Lung microvascular endothelial cell (primary cell): ENCODE data around the gene RHEB. TPM values are rescaled to one million over a fixed set of nuclear protein-coding genes. Genes with fewer than 3 reads are reported as not detected.

Experiments
- DNase-seq, 2 donors: peaks; one replicate each; pipeline versions ENCODE4 v3.0.0 to v3.0.0-alpha.2; 2010; ENCODE audit warnings: low read depth in 2 of 2
- total RNA-seq: library from RNA; depleted of rRNA; stranded (reverse); fragments of >200 nt; gene quantifications from 2 replicates; pipeline ENCODE4 v1.2.1, GENCODE V29; 2014

RHEB gene
- total RNA-seq, 1 donor from 2014 or later: 50.0 TPM

DNA sequence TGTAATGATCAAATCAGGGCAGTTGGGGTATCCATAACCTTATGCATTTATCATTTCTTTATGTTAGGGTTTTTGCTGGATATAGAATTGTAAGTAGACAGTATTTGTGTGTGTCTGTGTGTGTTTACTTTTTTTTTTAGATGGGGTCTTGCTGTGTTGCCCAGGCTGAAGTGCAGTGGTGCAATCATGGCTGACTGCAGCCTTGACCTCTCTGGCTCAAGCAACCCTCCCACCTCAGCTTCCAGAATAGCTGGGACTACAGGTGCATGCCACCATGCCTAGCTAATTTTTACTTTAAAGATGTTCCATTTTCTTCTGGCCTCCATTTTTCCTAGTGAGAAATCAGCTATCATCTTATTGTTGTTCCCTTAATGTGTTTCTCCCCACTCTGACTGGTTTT is 10.1 kb upstream of the RHEB start:
- DNase-seq: no peak

DNA sequence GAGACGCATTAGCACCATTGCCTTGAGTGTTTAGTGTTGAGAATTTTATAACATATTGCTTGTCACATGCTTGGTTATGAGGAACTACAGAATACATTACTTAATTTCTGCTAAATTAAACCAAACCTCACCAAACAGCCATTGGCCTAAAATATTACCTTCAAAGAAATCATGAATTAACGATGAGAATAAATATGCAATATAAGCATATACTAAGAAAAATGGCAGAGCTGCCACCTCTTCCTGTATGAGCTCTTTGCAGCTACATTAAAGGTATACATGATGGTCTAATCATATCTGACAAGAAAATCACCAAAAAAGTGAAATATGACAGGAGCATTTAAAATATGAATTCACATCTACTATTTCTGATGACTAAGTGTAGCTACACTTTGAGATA is 5.2 kb upstream of the RHEB start:
- no peak for DNase-seq

DNA sequence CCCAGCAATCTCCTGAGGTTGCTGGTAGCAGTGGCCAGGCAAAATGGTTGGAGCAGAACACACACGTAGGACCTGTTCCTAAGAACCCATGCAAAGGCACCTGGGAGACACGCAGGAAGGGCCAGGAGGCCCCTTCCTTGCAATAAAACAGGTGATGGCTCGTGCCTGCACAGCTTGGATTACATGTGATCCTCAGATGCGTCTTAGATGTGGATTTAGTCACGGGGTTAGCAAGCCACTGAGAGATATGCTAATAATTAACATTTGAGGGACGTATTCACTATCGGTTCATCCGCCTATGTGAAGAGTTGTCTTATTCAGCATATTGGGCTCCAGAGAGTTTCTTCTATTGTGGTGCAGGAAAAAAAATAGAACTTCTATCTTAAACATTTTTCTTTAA is 4.6 kb upstream of the RHEB start:
- no peak for DNase-seq

DNA sequence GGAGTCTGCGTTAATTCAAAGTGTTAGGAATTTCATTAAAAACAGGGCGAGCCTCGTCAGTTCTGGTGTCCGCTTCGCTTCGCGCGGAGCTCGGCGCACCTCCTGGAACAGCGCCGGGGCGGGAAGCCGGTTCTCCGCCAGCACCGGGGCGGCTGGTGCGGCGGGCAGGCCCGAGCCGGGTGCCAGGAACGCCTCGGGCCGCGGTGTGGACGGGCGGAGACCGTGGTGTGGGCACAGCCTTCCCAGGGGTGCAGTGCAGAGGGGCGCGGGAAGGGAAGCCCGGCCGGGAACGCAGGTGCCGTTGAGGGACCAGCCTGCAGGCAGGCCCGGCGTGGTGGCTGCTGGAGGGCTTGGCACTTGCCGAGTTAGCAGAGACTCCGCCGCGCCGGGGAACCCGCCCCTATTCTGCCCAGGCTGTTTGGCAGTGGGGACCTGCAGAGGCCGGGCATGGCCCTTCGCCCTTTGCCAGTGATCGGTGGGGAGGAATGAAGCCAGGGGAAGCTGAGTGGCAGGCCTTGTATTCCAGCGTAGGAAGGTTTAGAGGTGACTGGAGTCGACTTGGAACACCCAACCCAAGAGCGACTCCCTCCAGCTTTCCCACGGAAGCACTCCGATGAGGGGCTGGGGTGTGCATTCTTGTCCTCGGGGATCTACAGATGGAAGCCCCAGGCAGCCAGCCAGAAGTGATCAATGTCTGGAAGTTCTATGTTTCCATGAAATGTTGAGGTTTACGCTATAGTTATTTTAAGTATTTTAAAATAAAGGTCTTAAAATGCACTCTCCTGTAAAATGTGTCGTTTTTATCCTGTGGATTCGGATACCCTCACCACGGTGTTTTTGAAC is 945 bp upstream of the RHEB start:
- peak in 1 of 2 donors; percentile 37 for DNase-seq

DNA sequence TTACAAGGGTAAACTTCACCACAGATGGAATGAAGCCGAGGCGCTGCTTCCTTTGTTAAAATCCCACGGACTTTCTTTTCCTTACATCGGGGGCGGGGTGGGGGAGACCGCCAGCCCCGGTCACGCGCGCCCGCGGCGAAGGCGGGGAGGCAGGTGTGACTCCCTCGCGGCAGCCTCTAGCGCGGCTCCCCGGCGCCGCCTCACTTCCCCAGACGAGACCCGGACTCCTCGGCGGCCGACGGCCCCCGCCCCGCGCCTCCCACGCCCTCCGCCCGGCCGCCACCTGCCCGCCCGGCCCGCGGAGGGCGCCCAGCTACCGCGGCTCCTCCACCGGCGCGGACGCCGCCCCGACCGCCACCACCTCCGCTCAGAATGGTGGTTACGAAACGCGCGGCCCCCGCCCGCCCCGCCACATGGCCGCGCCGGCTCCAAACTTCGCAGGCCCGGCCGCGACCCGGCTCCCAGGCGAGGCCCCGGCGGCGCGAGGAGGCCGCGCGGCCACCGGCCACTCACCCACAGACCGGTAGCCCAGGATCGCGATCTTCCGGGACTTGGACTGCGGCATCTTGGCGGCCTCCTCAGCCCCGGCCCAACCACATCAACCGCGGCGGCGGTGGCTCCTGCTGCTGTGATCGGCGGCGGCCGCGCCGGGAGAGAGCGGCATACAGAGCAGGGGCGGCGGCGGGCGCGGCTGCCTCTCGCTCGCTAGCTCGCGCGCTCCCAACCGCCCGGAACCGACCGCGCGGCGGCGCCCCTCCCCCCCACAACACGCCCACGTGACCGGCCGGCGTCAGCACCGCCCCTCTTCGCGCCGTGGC is 539 bp downstream of the RHEB start:
- peak; percentile 36 to 51 for DNase-seq

DNA sequence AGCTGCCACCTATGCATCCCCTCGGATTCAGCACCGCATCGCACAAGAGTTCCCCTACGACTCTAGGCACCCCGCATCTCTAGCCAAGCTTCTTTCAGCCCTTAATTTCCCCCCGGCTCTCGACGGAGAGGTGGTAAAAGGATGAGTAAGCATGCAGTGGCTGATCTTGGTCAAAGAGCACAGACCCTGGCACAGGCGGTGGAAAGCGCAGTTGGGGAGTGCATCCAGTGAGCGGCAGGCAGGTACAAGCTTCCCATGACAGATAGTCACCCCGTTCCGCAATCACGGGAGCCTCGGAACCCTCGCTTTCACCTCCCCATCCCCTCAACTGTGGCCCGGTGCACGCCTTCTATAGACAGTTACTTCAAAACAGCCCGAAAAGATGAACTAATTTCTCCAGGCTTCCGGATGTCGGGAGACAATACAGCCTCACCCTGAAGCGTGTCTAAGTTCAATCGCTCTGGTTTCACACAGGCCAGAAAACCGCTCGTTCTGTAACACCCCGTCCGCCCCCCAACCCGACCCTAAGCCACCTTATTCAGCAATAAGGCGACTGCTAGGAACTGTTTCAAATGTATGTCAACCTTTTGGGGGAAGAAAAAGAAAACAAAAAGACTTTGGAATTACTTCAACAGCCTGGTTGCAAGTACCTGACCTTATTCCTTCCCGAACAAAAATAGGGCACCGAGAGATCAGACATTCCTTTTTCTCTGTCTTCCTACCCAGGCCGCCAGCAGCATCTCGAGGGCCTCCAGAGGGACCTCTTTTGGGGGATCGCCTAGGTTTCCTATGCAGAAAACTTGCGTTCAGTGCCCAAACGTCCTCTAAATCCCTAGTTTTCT is 1.4 kb downstream of the RHEB start:
- peak; percentile 55 to 90 for DNase-seq

DNA sequence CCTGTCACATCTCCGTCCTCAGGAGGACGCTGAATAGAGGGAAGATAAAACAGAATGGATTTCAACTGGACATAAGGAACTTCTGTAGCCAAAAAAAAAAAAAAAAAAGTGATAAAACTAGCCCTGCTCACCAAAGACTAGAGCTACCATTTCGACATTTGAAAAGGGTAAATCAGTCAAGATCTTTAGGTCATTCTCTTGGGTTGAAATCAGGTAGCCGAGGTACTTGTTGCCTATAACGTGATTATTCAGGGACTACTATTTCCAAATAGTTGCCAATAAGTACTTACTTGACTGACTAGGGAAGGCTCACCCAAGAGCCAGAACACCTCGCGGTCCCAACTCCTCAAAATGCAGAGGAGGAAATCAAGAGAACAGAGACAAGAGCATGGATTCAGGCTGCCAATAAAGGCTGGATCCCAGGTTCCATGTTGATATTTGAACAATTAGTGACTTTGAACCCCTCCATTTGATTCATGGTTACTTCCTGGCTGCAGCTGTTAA is 2.0 kb downstream of the RHEB start:
- no peak for DNase-seq

DNA sequence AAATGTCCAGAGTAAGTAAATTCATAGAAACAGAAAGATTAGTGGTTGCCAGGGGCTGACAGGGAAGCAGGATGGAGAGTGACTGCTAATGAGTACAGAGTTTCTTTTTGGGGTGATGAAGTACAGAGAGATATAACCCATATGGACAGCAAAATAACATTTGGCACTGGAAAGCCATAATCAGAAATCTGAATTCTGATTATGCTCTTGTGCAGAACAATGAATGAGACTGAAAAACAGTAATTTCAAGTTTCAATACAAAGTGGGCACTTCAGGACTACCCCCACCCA is 4.5 kb downstream of the RHEB start:
- no peak for DNase-seq

DNA sequence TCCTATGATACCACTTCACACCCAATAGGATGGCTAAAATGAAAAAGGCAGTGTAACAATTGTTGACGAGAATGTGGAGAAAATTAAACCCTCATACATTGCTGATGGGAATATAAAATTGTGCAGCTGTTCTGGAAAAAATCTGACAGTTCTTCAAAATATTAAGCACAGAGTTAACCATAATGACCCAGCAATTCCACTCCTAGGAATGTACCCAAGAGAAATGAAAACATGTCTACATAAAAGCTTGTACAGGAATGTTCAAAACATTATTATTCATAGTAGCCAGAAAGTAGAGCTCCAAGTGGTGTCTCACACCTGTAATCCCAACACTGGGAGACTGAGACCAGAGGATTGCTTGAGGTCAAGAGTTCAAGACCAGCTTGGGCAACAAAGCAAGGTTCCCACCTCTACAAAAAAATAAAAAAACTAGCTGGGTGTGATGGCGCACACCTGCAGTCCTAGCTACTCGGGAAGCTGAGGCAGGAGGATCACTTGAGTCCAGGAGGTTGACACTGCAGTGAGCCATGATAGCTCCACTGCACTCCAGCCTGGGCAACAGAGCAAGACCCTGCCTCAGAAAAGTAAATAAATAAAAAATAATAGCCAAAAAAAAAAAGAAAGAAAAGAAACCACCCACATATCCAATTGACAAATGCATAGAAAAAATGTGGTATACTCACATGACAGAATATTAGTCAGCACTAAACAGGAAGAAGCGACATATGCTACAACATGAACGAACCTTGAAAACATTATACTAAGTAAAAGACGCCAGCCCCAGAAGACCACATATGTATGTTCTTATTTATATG is 5.0 kb downstream of the RHEB start:
- peak in 1 of 2 donors; percentile 28 for DNase-seq

DNA sequence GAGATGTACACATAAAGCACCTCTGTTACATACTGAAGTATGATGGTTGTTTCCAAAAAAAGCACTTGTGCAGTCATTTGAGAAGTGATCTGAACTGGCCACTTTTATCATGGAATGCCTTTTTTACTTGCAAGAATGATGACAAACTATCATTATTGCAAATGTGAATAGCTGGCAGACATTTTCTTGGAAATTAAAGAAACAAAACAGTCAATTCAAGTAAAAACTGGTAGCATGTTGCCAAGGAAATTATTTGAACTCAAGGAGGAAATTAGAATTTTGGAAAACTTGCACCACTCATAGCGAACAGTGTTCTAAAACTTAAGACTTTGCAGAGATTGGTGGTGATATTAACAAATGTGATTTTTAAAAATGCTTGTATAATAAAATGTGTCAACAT is 6.6 kb downstream of the RHEB start:
- no peak for DNase-seq

DNA sequence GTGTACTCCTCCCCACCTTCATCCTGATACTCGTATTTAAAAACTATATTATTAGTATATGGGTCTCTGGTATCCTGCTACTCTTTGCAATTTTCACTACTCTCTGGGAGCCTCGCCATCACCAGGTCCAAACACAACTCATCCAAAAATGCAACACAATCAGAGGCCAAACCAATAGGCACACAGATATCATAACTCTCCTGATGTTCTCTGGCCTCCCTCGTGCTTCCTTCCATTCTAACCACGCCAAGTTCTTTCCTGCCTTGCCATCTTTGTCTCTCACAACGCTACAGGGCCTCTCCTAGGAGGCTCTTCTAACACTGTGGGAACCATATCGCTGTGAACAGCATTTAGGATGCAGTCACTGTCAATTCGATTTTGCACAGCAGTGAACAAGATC is 7.3 kb downstream of the RHEB start:
- DNase-seq: peak in 1 of 2 donors; percentile 62

DNA sequence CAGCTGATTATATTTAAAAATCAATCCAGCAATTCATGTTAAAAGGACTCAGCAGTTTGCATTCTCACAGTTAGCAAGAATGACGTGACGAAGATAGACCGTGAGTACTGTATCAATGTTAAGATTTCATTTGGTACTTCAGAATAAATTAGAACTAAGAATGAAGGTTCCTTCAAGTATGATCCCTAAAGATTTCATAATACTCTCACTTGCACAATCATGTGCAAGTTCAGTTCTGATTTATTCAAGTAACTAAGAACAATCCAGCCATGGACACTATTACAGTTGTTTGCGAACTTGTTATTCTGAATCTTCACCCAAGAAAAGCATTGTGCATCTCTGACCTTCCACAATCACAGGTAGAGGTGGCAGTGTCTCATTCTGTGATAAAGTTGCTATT is 7.7 kb downstream of the RHEB start:
- no peak for DNase-seq

DNA sequence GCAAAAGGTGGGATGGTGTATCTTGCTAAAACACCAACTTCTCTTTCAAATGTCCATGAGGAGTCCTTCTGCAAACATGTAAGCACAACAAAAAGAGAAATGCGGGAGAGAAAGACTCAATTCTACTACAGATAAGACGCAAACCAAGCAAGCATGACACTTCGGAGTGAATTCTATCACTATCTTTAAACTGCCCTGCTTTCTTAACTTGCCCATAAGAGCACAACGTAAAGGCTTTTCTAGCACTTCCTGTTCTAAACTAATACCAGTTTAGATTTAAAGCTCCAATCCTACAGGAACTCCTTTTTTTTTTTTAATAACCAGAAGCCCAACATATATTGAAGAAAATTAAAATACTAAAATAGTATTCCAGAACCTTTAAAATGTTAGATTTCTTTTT is 8.4 kb downstream of the RHEB start:
- no peak for DNase-seq

DNA sequence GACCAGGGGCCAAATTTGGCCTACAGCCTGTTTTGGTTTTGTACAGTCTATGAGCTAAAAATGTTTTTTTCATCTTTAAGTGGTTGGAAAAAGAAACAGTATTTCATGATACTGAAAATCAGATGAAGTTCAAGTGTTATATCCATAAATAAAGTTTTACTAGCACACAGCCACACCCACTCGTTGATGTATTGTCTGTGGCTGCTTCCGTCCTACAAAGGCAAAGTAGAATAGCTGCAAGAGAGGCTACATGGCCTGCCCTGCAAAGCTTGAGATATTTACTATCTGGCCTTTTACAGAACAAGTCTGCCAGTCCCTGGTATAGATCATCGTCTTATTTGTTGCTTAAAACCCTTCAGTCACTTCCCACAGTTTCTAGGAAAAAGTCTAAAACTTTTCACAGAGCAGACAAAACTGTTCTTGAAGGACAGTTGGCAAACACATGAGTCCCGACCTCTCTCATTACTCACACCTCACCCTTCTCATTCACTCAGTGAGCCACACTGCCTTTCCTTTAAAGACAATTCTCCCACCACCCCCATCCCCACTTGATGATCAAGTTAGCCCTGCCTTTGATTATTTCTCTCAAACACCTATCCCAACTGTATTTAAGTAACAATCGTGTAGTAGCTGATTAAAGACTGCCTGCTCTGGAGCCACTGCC is 9.9 kb downstream of the RHEB start:
- peak in 1 of 2 donors; percentile 4 for DNase-seq

DNA sequence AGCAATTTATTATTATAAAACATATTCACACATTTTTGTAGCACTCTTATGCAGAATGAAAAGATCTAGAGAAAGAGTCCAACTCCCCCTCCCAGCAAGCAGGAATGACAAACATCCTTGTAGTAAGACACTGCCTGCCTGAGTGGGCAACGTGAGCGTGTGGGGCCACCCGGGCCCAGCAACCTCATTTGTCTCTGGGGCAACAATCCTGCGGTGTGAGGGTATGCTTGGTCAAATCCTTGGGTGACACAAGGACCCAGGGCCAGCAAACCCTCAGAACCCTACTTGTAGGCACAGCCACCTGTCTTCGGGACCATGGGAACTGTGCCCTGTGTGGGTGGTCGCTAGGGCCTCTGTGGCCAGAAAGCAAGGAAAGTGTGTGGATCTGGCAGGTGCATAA is 10.7 kb downstream of the RHEB start:
- no peak for DNase-seq

DNA sequence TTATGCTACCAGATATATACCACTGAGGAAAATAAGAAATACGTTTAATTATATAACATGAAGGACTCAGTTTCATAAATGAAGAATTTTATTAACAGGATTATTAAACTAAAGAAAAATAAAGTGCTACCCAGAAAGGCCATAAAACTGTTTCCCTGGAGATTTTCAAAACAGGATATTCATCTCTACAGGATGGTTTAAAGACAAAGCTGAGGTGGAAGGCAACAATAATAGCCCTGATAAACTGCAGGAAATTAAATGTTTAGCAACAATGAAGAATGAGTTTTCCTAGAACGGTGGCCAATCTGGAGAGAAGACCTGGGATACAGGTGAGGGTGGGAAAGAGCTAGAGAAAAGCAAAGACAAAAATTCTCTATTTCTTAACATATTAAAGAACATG is 11.9 kb downstream of the RHEB start:
- DNase-seq: peak; percentile 20 to 67

DNA sequence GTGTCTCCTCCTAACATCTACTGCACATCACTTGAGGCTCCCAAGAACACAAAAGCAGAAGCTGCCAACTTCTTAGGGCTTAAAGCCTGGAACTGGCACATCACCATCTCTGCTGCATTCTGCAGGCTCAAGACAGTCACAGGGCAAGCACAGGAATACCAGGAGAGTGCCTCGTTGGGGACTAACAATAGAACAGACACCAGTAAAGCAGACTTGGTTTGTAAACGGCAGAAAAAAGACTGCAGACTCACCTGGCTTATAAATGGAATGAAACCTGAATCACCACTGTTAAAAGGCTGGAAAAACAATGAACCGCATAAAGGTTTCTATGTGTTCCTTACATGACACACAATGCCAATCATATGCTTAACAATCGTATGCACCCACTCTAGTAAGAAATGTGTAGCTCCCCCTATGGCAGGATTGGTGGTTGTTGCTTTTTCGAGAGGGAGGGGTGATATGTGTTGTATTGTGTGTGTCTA is 12.8 kb downstream of the RHEB start:
- no peak for DNase-seq

DNA sequence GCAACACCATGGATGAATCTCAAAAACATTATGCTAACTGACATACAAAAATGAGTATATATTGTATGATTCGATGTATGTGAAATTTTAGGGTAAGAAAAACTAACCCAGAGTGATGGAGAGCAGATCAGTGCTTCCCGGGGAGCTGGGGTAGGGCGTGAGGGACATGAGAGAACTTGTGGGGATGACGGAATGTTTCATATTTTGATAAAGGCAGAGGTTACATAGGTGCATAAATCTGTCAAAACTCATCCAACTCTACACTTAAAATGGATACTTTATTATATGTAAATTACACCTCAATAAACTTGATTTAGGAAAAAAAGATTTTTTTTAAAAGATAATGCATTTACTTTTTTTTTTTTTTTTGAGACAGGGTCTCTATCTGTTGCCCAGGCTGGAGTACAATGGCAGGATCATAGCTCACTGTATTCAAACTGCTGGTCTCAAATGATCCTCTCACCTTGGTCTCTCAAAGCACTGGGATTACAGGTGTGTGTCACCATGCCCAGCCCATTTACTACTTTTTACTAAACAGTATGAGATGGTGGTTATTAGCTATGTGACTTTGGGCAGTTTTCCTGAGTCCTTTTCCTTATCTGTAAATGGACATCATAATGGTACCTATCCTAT is 13.7 kb downstream of the RHEB start:
- DNase-seq: no peak

DNA sequence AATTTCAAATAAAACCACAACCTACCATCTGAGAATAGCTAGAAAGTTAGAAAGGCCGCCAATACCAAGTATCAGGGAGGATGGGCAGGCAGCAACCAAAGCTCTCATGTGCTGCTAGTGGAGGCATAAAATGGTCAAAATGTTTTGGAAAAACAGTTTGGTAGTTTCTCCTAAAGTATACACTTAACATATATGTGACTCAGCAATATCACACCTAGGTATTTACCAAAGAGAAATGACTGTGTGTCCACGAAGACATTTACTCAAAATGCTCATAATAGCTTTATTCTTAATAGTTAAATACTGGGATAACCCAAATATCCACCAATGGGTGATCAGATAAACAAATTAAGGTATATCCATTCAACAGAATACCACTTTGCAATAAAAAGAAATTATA is 14.3 kb downstream of the RHEB start:
- no peak for DNase-seq
